Muscle of arm (tissue), 14 donors: ENCODE results near the gene LAMTOR5. TPM values are rescaled to one million over a fixed set of nuclear protein-coding genes. Genes with fewer than 3 reads are reported as not detected.
"Not testable (repeated sequence)": the region's sequence is repeated elsewhere in the genome, so short reads cannot be mapped to it uniquely, and the experiment has no call there.

Experiments used
- DNase-seq: peaks from one replicate; pipeline ENCODE4 v3.0.0-alpha.2; 2013
- long read RNA-seq, 11 donors: transcript quantifications; one replicate each; lab custom pipeline, GENCODE V29; 2026
- polyA plus RNA-seq, 12 donors: library from polyadenylated mRNA; unstranded; fragments of 120-200 nt; gene quantifications; one replicate each; pipeline ENCODE4 v1.2.1, GENCODE V29; 2013; ENCODE audit not compliant: insufficient read length in 12 of 12

LAMTOR5 gene
- polyA plus RNA-seq = 100 to 1,000 TPM in 7 of 12 donors, 10 to 100 TPM in 4, not detected in 1; 59.5 to 127 (median 109) TPM
- long read RNA-seq, donor 1, transcript LAMTOR5-202 (3 exons, 1,830 nt) = minor isoform, 10 of 251 reads
- long read RNA-seq, donor 1, transcript LAMTOR5-206 (4 exons, 634 nt) = major isoform, 167 of 251 reads
- long read RNA-seq, donor 1, partial matches to known transcripts = 70 of 251 reads
- long read RNA-seq, donor 1, other reads (novel, unspliced or antisense) = 0 of 251 reads
- long read RNA-seq, donor 2, transcript LAMTOR5-202 (3 exons, 1,830 nt) = minor isoform, 10 of 184 reads
- long read RNA-seq, donor 2, transcript LAMTOR5-206 (4 exons, 634 nt) = major isoform, 137 of 184 reads
- long read RNA-seq, donor 2, partial matches to known transcripts = 33 of 184 reads
- long read RNA-seq, donor 2, other reads (novel, unspliced or antisense) = 0 of 184 reads
- long read RNA-seq, donor 3, transcript LAMTOR5-206 (4 exons, 634 nt) = major isoform, 71 of 106 reads
- long read RNA-seq, donor 3, partial matches to known transcripts = 29 of 106 reads
- long read RNA-seq, donor 3, other reads (novel, unspliced or antisense) = 0 of 106 reads
- long read RNA-seq, donor 4, transcript LAMTOR5-206 (4 exons, 634 nt) = major isoform, 61 of 94 reads
- long read RNA-seq, donor 4, partial matches to known transcripts = 27 of 94 reads
- long read RNA-seq, donor 4, other reads (novel, unspliced or antisense) = 0 of 94 reads
- long read RNA-seq, donor 5, transcript LAMTOR5-206 (4 exons, 634 nt) = major isoform, 163 of 215 reads
- long read RNA-seq, donor 5, transcript LAMTOR5-202 (3 exons, 1,830 nt) = minor isoform, 7 of 215 reads
- long read RNA-seq, donor 5, partial matches to known transcripts = 38 of 215 reads
- long read RNA-seq, donor 5, other reads (novel, unspliced or antisense) = 0 of 215 reads
- long read RNA-seq, donor 6, transcript LAMTOR5-206 (4 exons, 634 nt) = major isoform, 92 of 153 reads
- long read RNA-seq, donor 6, transcript LAMTOR5-202 (3 exons, 1,830 nt) = minor isoform, 7 of 153 reads
- long read RNA-seq, donor 6, partial matches to known transcripts = 45 of 153 reads
- long read RNA-seq, donor 6, other reads (novel, unspliced or antisense) = 0 of 153 reads
- long read RNA-seq, donor 7, transcript LAMTOR5-206 (4 exons, 634 nt) = major isoform, 76 of 104 reads
- long read RNA-seq, donor 7, partial matches to known transcripts = 21 of 104 reads
- long read RNA-seq, donor 7, other reads (novel, unspliced or antisense) = 0 of 104 reads
- long read RNA-seq, donor 8, transcript LAMTOR5-206 (4 exons, 634 nt) = major isoform, 118 of 197 reads
- long read RNA-seq, donor 8, transcript LAMTOR5-203 (4 exons, 1,154 nt) = minor isoform, 6 of 197 reads
- long read RNA-seq, donor 8, partial matches to known transcripts = 65 of 197 reads
- long read RNA-seq, donor 8, other reads (novel, unspliced or antisense) = 0 of 197 reads
- long read RNA-seq, donor 9, transcript LAMTOR5-202 (3 exons, 1,830 nt) = minor isoform, 6 of 165 reads
- long read RNA-seq, donor 9, transcript LAMTOR5-206 (4 exons, 634 nt) = major isoform, 92 of 165 reads
- long read RNA-seq, donor 9, partial matches to known transcripts = 64 of 165 reads
- long read RNA-seq, donor 9, other reads (novel, unspliced or antisense) = 0 of 165 reads
- long read RNA-seq, donor 10, transcript LAMTOR5-202 (3 exons, 1,830 nt) = minor isoform, 10 of 195 reads
- long read RNA-seq, donor 10, transcript LAMTOR5-206 (4 exons, 634 nt) = major isoform, 112 of 195 reads
- long read RNA-seq, donor 10, partial matches to known transcripts = 68 of 195 reads
- long read RNA-seq, donor 10, other reads (novel, unspliced or antisense) = 0 of 195 reads
- long read RNA-seq, donor 11, transcript LAMTOR5-205 (3 exons, 569 nt) = minor isoform, 5 of 253 reads
- long read RNA-seq, donor 11, transcript LAMTOR5-206 (4 exons, 634 nt) = major isoform, 155 of 253 reads
- long read RNA-seq, donor 11, transcript LAMTOR5-202 (3 exons, 1,830 nt) = minor isoform, 8 of 253 reads
- long read RNA-seq, donor 11, partial matches to known transcripts = 81 of 253 reads
- long read RNA-seq, donor 11, other reads (novel, unspliced or antisense) = 0 of 253 reads

- peak; percentile 97 for DNase-seq
These were observed at the start of gene LAMTOR5 for GRCh38 chr1:110407260-110408210. Gene LAMTOR5 (minus strand): TSS chr1:110407694. CDS start chr1:110407620, 74 bp downstream.

- DNase-seq = no peak
These were observed 49.7 kb upstream of the LAMTOR5 start for GRCh38 chr1:110457206-110457605.

GRCh38 chr1:110455151-110455550, 47.7 kb upstream of the LAMTOR5 start:
- DNase-seq = no peak

GRCh38 chr1:110454328-110454727, 46.8 kb upstream of the LAMTOR5 start:
- no peak for DNase-seq

- DNase-seq = no peak
These were observed 46.3 kb upstream of the LAMTOR5 start for GRCh38 chr1:110453829-110454228.

GRCh38 chr1:110452330-110452729, 44.8 kb upstream of the LAMTOR5 start:
- DNase-seq = no peak

- no peak for DNase-seq
These were observed 43.4 kb upstream of the LAMTOR5 start, which contains the start of gene PROK1 for GRCh38 chr1:110450929-110451328. Gene PROK1 (plus strand): TSS chr1:110451149. CDS start chr1:110451217, 68 bp downstream.

GRCh38 chr1:110449661-110450651, 42.5 kb upstream of the LAMTOR5 start:
- no peak for DNase-seq

GRCh38 chr1:110444561-110444960, 37.1 kb upstream of the LAMTOR5 start:
- DNase-seq = no peak

GRCh38 chr1:110443451-110443850, 36.0 kb upstream of the LAMTOR5 start:
- DNase-seq = no peak

- DNase-seq = no peak
These were observed 34.4 kb upstream of the LAMTOR5 start for GRCh38 chr1:110441888-110442287.

- DNase-seq = no peak
These were observed 33.4 kb upstream of the LAMTOR5 start for GRCh38 chr1:110440877-110441276.

- not testable (repeated sequence) for DNase-seq
These were observed 32.4 kb upstream of the LAMTOR5 start for GRCh38 chr1:110439873-110440272.

- no peak for DNase-seq
These were observed 31.4 kb upstream of the LAMTOR5 start for GRCh38 chr1:110438893-110439292.

- DNase-seq = not testable (repeated sequence)
These were observed 30.3 kb upstream of the LAMTOR5 start for GRCh38 chr1:110437645-110438299.

- DNase-seq = no peak
These were observed 29.1 kb upstream of the LAMTOR5 start for GRCh38 chr1:110436635-110437034.

GRCh38 chr1:110434946-110435345, 27.5 kb upstream of the LAMTOR5 start:
- no peak for DNase-seq
